NCI-H2196 treated with DMSO at 0.1 percent for 48 hours (cell line): ENCODE data around the gene MANBA.

ENCODE experiments used
- DNase-seq: peaks from one replicate; lab custom pipeline; 2025; ENCODE audit not compliant: unreplicated experiment; lab: John Stamatoyannopoulos, UW

MANBA gene

GRCh38 chr4:102760645-102761295, at the start of gene MANBA:
Gene MANBA (minus strand): TSS chr4:102760968. CDS start chr4:102760894, 74 bp downstream.
- no peak for DNase-seq

GRCh38 chr4:102809691-102810090, 48.9 kb upstream of the MANBA start:
- no peak for DNase-seq

- DNase-seq, result no peak
Observed at GRCh38 chr4:102809190-102809589, 48.4 kb upstream of the MANBA start.

GRCh38 chr4:102808009-102808408, 47.2 kb upstream of the MANBA start:
- DNase-seq, result no peak

GRCh38 chr4:102807345-102807744, 46.6 kb upstream of the MANBA start:
- DNase-seq, result no peak

- no peak for DNase-seq
Observed at GRCh38 chr4:102799816-102800215, 39.0 kb upstream of the MANBA start.

GRCh38 chr4:102794999-102795398, 34.2 kb upstream of the MANBA start:
- no peak for DNase-seq

- no peak for DNase-seq
Observed at GRCh38 chr4:102792361-102792936, 31.7 kb upstream of the MANBA start.

- no peak for DNase-seq
Observed at GRCh38 chr4:102791318-102791835, 30.6 kb upstream of the MANBA start.

- DNase-seq, result no peak
Observed at GRCh38 chr4:102789317-102789717, 28.5 kb upstream of the MANBA start.

- DNase-seq, result no peak
Observed at GRCh38 chr4:102787944-102788343, 27.2 kb upstream of the MANBA start.

- no peak for DNase-seq
Observed at GRCh38 chr4:102787096-102787881, 26.5 kb upstream of the MANBA start.

- DNase-seq, result no peak
Observed at GRCh38 chr4:102786279-102786678, 25.5 kb upstream of the MANBA start.

- no peak for DNase-seq
Observed at GRCh38 chr4:102783006-102783405, 22.2 kb upstream of the MANBA start.

GRCh38 chr4:102781570-102781969, 20.8 kb upstream of the MANBA start:
- DNase-seq, result no peak

- no peak for DNase-seq
Observed at GRCh38 chr4:102780476-102781144, 19.8 kb upstream of the MANBA start.

GRCh38 chr4:102779204-102779603, 18.4 kb upstream of the MANBA start:
- DNase-seq, result no peak

- DNase-seq, result no peak
Observed at GRCh38 chr4:102778720-102779119, 18.0 kb upstream of the MANBA start.

- DNase-seq, result no peak
Observed at GRCh38 chr4:102775805-102776204, 15.0 kb upstream of the MANBA start.

- DNase-seq, result no peak
Observed at GRCh38 chr4:102774254-102774653, 13.5 kb upstream of the MANBA start.

GRCh38 chr4:102772738-102773340, 12.1 kb upstream of the MANBA start:
- DNase-seq, result no peak
